GM12872 (cell line): Measurements from ENCODE around the gene HMCN1.

Experiments
- CTCF ChIP-seq: IDR thresholded peaks from 3 replicates; pipeline ENCODE4 v1.5.1; 2011; ENCODE audit warnings: low read depth, mild to moderate bottlenecking, low read length, moderate library complexity; ENCODE audit not compliant: insufficient read depth

Gene HMCN1

GRCh38 chr1:185862235-185862634 lies 128.0 kb downstream of the HMCN1 start:
- no peak for TF ChIP-seq CTCF

- TF ChIP-seq CTCF: no peak
These were observed 130.1 kb downstream of the HMCN1 start for GRCh38 chr1:185864331-185864730.

GRCh38 chr1:185864889-185865517 lies 130.8 kb downstream of the HMCN1 start:
- no peak for TF ChIP-seq CTCF

- TF ChIP-seq CTCF: no peak
These were observed 135.4 kb downstream of the HMCN1 start for GRCh38 chr1:185869590-185869989.

- no peak for TF ChIP-seq CTCF
These were observed 137.5 kb downstream of the HMCN1 start for GRCh38 chr1:185871627-185872150.

GRCh38 chr1:185874246-185874645 lies 140.1 kb downstream of the HMCN1 start:
- TF ChIP-seq CTCF: no peak

- no peak for TF ChIP-seq CTCF
These were observed 146.1 kb downstream of the HMCN1 start for GRCh38 chr1:185880330-185880729.
